ENCODE data around the gene ARMC5.
"Not testable (repeated sequence)": the region's sequence is repeated elsewhere in the genome, so short reads cannot be mapped to it uniquely, and the experiment has no call there.

ARMC5 gene

DNA sequence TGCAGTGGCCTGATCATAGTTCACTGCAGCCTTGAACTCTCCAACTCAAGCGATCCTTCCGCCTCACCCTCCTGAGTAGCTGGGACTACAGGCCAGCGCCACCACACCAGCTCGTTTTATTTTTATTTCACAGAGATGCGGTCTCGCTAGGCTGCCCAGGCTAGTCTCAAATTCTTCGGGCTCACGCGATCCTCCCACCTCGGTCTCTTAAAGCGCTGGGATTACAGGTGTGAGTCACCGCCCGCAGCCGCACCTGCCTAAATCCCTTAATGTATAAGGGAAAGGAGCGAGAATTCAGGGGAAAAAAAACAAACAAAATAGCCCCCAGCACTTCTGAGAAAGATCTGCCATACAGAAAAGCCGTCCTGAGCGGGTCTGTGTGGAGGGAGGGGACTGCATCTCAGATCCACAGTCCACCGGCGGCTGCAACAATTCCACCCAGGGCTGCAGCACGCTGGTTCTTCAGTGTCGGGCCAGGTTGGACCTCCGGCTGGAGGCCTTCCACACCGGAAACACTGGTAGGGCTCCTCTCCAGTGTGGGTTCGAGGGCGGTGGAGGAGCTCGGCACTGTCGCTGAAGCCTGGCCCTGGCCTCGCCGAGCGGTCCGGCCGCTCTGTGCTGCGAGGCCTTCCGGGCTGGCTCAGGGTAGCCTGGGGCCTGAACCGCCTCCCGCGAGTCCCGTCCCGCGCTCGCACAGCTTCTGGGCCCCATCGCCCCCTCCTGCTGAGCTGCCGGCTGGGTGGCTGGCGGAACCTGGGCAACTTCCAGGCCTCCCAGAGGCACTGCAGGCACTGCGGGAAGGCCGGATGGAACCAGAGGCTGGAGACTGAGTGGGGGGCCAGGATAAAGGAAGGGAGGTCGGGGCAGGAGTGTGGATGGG, 23.7 kb upstream of the ARMC5 start:
- TF ChIP-seq, protein P1, sequence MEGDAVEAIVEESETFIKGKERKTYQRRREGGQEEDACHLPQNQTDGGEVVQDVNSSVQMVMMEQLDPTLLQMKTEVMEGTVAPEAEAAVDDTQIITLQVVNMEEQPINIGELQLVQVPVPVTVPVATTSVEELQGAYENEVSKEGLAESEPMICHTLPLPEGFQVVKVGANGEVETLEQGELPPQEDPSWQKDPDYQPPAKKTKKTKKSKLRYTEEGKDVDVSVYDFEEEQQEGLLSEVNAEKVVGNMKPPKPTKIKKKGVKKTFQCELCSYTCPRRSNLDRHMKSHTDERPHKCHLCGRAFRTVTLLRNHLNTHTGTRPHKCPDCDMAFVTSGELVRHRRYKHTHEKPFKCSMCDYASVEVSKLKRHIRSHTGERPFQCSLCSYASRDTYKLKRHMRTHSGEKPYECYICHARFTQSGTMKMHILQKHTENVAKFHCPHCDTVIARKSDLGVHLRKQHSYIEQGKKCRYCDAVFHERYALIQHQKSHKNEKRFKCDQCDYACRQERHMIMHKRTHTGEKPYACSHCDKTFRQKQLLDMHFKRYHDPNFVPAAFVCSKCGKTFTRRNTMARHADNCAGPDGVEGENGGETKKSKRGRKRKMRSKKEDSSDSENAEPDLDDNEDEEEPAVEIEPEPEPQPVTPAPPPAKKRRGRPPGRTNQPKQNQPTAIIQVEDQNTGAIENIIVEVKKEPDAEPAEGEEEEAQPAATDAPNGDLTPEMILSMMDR (IDR thresholded peaks at IDR 0.05; ENCODE audit: low read depth, low read length, missing control alignments) = no peak
- H3K4me3 ChIP-seq (ENCODE audit: low read depth, low read length) = no peak overlapping the region
- DNase-seq (ENCODE audit: low read depth) = no peak

DNA sequence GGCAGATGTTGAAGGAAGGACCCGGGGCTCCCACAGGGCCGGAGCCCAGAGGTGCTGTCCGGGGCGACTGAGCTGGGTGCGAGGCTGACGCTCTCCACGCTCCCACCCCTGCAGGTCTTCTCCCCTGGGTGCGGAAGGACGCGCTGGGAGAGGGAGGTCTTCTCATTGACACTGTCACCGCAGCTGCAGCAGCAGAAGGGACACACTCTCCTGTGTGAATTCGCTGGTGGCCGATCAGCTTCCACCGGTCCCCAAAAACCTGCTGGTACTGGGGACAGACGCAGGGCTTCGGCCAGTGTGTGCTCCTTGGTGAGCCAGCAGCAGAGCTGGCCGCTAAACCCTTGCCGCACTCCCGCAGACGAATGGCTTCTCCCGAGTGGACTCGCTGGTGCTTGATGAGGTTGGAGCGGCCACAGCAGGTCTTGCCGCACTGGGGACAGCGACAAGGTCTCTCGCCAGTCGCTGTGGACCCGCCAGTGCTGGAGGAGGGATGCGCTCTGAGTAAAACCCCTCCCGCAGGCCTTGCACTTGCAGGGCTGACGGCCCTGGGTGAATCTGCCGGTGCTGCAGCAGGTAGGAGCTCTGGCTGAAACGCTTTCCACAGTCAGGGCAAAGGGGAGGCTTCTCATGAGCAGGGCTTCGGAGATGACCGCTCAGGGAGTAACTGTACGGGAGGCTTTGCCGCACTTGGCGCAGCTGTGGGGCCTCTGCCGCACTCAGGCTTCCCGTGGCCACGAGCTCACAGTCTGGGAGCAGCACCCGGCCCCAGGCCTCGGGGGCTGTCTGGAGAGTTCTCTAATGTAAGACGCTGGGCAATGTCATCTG, 22.9 kb upstream of the ARMC5 start:
- no peak for DNase-seq (ENCODE audit: low read depth)
- TF ChIP-seq, protein P1 (IDR thresholded peaks at IDR 0.05; ENCODE audit: low read depth, low read length, missing control alignments) = no peak

DNA sequence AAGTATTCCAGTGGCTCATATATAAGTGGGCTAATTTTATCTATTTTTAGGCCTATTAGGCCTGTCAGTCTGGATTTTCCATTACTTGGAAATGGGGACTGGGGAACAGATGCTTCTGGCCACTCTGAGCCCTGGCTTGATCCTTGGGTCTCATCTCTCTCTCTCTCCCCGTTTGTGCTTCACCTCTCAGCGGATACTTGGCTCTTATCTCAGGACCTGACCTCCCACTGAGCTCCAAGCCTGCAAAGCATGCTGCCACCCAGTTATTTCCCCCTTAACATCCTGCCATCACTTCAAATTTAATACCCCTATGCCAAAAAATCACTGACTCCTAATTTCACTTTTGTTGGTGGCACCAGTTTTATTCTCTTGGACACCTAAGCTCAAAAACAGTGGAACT, 20.9 kb upstream of the ARMC5 start:
- H3K4me3 ChIP-seq (ENCODE audit: low read depth, low read length) = no peak overlapping the region
- DNase-seq (ENCODE audit: low read depth) = no peak
- TF ChIP-seq, protein P1 (IDR thresholded peaks at IDR 0.05; ENCODE audit: low read depth, low read length, missing control alignments) = no peak

More for the DNA sequence above, 22.9 kb upstream of the ARMC5 start:
- no peak overlapping the region for H3K4me3 ChIP-seq (ENCODE audit: low read depth, low read length)

DNA sequence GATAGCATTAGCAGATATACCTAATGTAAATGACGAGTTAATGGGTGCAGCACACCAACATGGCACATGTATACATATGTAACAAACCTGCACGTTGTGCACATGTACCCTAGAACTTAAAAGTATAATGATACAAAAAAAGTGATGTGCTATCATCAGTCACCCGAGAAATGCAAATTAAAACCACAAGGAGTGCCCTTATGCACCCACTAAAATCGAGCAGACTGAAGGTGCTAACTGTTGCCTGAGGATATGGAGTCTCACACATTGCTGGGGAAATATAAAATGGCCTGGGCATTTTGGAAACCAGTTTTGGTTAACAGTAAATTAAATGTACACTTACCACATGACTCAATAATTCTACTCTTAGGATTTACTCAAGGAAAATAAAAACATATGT, 20.3 kb upstream of the ARMC5 start:
- not testable (repeated sequence) for H3K4me3 ChIP-seq (ENCODE audit: low read depth, low read length)

GRCh38 chr16:31439519-31439918, 19.8 kb upstream of the ARMC5 start:
- H3K4me3 ChIP-seq (ENCODE audit: low read depth, low read length) = no peak overlapping the region
- no peak for DNase-seq (ENCODE audit: low read depth)
- TF ChIP-seq, protein P1 (IDR thresholded peaks at IDR 0.05; ENCODE audit: low read depth, low read length, missing control alignments) = no peak

More for the DNA sequence above, 20.3 kb upstream of the ARMC5 start:
- not testable (repeated sequence) for DNase-seq (ENCODE audit: low read depth)

DNA sequence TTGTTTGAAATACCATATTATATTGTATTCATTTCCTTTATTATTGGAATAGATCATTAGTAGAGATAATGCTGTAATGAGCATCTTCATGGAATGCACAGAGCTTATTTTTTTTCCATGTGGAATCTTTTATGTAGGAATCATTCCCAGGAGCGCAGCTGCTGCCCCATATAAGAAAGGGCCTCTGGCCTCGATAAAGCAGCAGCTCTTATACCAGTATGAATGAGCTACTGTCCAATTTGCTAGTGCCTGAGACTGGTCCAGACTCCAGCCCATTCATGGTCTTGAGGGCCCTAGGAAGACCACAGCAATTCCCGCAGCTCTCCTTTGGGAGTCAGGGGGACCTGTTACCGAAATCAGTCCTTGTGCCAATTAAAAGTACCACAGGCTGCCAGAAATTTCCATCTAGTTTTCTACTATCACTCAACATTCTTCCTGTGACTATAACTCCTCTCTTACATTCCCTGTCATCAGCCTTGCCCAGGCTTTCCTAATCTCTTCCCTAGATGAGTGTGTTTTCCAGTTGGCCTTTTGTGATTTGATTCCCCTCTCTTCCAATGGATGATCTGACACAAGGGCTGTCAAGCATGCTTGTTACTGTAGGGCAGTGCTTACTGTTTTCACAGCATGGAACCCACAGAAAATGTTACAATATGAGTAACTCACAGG, 18.7 kb upstream of the ARMC5 start:
- DNase-seq (ENCODE audit: low read depth) = no peak
- H3K4me3 ChIP-seq (ENCODE audit: low read depth, low read length) = no peak overlapping the region
- TF ChIP-seq, protein P1 (IDR thresholded peaks at IDR 0.05; ENCODE audit: low read depth, low read length, missing control alignments) = no peak

- TF ChIP-seq, protein P1 (IDR thresholded peaks at IDR 0.05; ENCODE audit: low read depth, low read length, missing control alignments) = no peak
- no peak for DNase-seq (ENCODE audit: low read depth)
- no peak overlapping the region; the same call in 1 of the 2 replicates for H3K4me3 ChIP-seq (ENCODE audit: low read depth, low read length)
Measured at GRCh38 chr16:31441956-31442355, 17.3 kb upstream of the ARMC5 start.

DNA sequence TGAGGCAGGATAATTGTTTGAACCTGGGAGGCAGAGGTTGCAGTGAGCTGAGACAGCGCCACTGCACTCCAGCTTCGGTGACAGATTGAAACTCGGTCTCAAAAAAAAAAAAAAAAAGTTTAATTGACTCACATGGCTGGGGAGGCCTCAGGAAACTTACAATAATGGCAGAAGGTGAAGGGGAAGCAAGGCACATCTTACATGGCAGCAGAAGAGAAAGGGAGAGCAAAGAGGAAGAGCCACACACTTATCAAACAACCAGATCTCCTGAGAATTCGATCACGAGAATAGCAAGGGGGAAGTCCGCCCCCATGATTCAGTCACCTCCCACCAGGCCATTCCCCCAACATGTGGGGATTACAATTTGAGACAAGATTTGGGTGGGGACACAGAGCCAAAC, 13.4 kb upstream of the ARMC5 start:
- H3K4me3 ChIP-seq (ENCODE audit: low read depth, low read length); DNase-seq (ENCODE audit: low read depth): not testable (repeated sequence)

All from GM12864 (cell line).